RPMI7951 (cell line): ENCODE results near the gene MBTD1. TPM values are rescaled to one million over a fixed set of nuclear protein-coding genes. Genes with fewer than 3 reads are reported as not detected.
"Not testable (repeated sequence)": the region's sequence is repeated elsewhere in the genome, so short reads cannot be mapped to it uniquely, and the experiment has no call there.

Experiments used
- DNase-seq: peaks from one replicate; pipeline ENCODE4 v3.0.0-alpha.2; 2012; ENCODE audit warnings: low read depth
- total RNA-seq: library from RNA; depleted of rRNA; stranded (reverse); fragments of >200 nt; shearing (Covaris generic); gene quantifications from 2 replicates; pipeline ENCODE4 v1.2.3, GENCODE V29; 2014

MBTD1 gene
- total RNA-seq, 1 experiment from 2014 or later, result 8.2 TPM

GRCh38 chr17:51189162-51189561 is 70.7 kb downstream of the MBTD1 start:
- no peak for DNase-seq

GRCh38 chr17:51188271-51188833 is 71.5 kb downstream of the MBTD1 start:
- DNase-seq, result no peak

GRCh38 chr17:51185763-51186332 is 74.0 kb downstream of the MBTD1 start:
- no peak for DNase-seq

GRCh38 chr17:51184124-51184523 is 75.7 kb downstream of the MBTD1 start:
- DNase-seq, result no peak

GRCh38 chr17:51180486-51180885 is 79.4 kb downstream of the MBTD1 start:
- DNase-seq, result no peak

- DNase-seq, result not testable (repeated sequence)
These were observed 87.8 kb downstream of the MBTD1 start for GRCh38 chr17:51172030-51172429.

- DNase-seq, result no peak
These were observed 89.1 kb downstream of the MBTD1 start for GRCh38 chr17:51170736-51171135.

GRCh38 chr17:51169340-51169739 is 90.5 kb downstream of the MBTD1 start:
- no peak for DNase-seq

GRCh38 chr17:51166987-51167931 is 92.6 kb downstream of the MBTD1 start:
- DNase-seq, result peak; percentile 26

- peak; percentile 82 for DNase-seq
These were observed 93.5 kb downstream of the MBTD1 start, which contains the start of gene NME2 for GRCh38 chr17:51166198-51166986. Gene NME2, plus strand, starts transcription at chr17:51166411. Its CDS starts 420 bp downstream, at chr17:51166831.

GRCh38 chr17:51165680-51166197 is 94.1 kb downstream of the MBTD1 start:
- peak; percentile 18 for DNase-seq

GRCh38 chr17:51164911-51165679 is 94.8 kb downstream of the MBTD1 start:
- DNase-seq, result no peak

GRCh38 chr17:51161541-51161940 is 98.3 kb downstream of the MBTD1 start:
- DNase-seq, result no peak

GRCh38 chr17:51159604-51160003 is 100.2 kb downstream of the MBTD1 start:
- DNase-seq, result no peak

- no peak for DNase-seq
These were observed 104.4 kb downstream of the MBTD1 start for GRCh38 chr17:51155416-51155815.

- peak; percentile 25 for DNase-seq
These were observed 105.7 kb downstream of the MBTD1 start for GRCh38 chr17:51154176-51154575.

- peak; percentile 98 for DNase-seq
These were observed 106.4 kb downstream of the MBTD1 start, which contains the start of gene NME1 for GRCh38 chr17:51153210-51154072. Gene NME1, plus strand, starts transcription at chr17:51153559. Its CDS starts 2,096 bp downstream, at chr17:51155655.

- DNase-seq, result peak; percentile 20
These were observed 107.1 kb downstream of the MBTD1 start for GRCh38 chr17:51152766-51153209.

- DNase-seq, result no peak
These were observed 108.9 kb downstream of the MBTD1 start for GRCh38 chr17:51150932-51151331.

GRCh38 chr17:51149163-51149562 is 110.7 kb downstream of the MBTD1 start:
- no peak for DNase-seq
